ENCODE results near the gene DCAF16.
A peak's percentile ranks its signal among the peaks of the same experiment; 100 is the strongest.
"Not testable (repeated sequence)": the region's sequence is repeated elsewhere in the genome, so short reads cannot be mapped to it uniquely, and the experiment has no call there.

DCAF16 gene

DNA sequence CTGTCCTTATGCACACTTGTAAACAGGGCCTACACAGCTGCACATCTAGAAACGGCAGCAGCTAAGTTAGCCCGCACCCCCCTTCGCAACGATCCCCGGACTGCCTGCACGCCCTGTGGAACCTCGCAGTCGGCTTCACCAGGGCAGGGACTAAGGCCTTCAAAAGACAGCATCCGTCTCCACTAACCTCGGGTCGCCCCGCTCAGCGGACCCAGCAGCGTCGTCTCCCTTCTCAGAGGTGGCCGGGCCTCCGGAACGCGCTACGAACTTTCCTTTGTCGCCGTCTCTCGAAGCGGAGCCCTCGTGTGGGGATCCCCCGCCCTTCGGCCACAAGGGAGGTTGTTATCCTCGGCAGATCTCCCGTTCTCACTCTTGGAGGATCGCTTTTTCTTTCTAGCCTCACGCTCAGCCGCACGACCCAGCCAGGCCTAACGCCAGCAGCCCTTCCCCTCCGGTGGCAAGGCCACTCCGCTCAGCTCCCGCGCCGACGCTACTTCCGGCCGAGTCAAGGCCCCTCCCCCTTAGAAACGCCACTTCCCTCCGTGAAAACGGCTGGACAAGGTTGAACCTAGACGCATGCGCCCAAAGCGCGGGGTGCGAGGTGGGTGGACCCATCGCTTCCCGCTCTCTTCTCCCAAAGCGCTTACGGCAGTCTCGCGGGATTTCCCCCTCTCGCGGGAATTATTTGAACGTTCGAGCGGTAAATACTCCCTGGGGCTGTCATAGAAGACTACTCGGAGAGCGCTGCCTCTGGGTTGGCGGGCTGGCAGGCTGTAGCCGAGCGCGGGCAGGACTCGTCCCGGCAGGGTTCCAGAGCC, at the start of gene DCAF16, which contains the start of gene NCAPG:
Gene DCAF16, minus strand, starts transcription at position 498 of the 818 bp plus-strand sequence. CDS start 6,616 bp downstream, outside the sequence.
Gene NCAPG, plus strand, starts transcription at position 720 of the 818 bp plus-strand sequence. CDS start 99 bp downstream, outside the sequence.
- peak; percentile 96 for DNase-seq (ENCODE audit: low spot score)

- no peak for DNase-seq (ENCODE audit: low spot score)
These were observed 49.3 kb upstream of the DCAF16 start for GRCh38 chr4:17859793-17860406.

DNA sequence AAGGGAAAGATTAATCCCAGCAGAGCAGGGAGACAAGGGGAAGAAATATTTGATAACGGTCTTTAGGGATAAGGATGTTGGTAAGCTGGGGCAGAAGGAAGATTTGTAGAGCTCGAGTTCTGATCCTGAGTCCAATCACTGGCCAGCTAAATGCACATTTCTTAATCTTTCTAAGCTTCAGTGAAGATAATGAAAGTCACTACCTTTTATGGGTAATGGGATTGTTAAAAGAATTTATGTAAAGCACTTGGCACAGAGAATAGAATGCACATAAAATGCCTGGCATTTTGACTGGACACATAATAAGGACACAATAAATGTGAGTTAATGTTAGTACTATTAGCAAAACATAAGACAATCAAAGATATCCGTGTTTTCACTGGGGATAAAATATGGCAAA, 43.5 kb upstream of the DCAF16 start:
- no peak for DNase-seq (ENCODE audit: low spot score)

DNA sequence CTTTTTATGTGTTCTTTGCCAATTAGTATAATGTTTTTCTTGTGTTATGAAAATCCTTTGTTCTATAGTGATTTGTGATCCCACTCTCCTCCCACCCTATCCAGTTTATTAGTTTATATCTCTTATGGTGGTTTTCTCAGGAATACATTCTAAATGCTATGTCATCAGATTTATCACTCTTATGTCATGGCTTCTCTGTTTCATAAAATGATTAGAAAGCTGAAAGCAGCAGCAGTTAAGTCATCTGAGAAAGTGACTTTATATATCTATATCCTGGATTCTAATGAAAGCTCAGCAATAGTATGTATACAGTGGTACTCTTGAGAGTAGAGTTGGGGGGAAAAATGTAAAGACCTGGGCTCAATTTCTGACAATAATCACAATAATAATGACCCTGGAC, 41.4 kb upstream of the DCAF16 start:
- DNase-seq (ENCODE audit: low spot score) = no peak

- DNase-seq (ENCODE audit: low spot score) = not testable (repeated sequence)
These were observed 39.7 kb upstream of the DCAF16 start for GRCh38 chr4:17850295-17850694.

GRCh38 chr4:17846266-17846665, 35.7 kb upstream of the DCAF16 start:
- peak; percentile 4 for DNase-seq (ENCODE audit: low spot score)

DNA sequence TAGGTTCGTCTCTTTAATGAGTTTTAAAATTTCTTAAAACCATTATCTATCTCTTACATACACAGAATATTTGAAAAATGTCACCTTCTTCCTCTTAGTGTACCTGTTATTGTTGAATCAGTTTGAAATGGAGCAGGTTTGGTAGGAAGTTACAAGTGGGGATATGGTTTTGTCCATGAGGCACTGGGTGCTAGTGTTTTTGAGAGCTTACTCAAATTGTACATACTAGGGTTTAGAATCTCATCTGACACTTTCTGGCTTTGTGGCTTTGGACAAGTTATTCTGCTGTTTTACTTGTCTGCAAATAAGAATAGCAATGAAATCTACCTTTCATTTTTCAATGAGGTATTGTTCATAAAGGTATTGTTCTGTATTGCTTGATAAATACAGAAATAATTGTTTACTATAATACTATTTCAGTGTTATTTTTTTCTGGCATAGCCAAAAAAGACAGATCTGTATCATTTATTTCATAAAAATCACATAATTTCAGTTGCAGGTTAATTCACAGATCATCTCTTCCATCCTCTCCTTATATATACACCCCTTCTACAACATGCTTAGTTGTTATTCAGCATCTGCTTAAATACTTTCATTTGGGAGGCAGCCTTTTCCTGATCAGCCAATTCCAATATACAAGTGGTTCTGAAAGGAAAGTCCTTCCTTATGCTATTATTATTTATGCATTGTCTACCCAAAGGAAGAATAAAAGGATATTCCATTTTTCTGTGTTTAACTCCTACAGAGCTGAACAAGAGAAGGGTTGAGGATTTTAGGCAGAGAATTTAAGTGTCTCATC, 13.5 kb upstream of the DCAF16 start:
- DNase-seq (ENCODE audit: low spot score) = no peak

- peak; percentile 24 for DNase-seq (ENCODE audit: low spot score)
These were observed 6.5 kb upstream of the DCAF16 start for GRCh38 chr4:17817027-17817426.

DNA sequence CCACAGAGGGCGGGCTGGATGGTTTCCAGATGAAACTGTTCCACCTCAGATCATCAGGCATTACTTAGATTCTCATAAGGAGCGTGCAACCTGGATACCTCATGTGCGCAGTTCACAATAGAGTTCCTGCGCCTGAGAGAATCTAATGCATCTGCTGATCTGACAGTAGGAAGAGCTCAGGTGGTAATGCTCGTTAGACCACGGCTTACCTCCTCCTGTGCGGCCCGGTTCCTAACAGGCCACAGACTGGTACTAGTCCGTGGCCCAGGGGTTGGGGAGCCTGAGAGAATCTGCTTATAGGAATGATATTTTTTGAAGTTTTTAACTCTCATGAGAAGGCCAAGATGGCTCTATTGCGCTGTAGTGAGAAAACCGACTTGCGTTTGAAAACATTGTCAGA, 5.6 kb upstream of the DCAF16 start:
- no peak for DNase-seq (ENCODE audit: low spot score)

DNA sequence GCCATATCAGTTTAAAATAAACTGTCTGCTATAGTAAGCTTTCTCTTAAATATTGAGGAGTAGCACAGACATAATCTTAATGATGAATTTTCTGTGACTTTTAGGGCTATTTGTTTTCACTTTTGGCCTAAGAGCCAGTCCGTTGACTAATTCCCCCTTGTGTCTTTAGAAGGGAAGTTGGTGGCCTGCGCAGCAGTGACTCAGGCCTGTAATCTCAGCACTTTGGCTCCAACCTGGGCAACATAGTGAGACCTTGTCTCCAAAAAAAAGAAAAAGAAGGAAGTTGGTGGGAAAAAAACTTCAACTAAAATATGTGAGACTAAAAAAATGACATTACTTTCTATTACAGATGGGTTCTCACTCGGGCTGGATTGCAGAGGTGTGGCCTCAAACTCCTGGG, 3.6 kb upstream of the DCAF16 start:
- DNase-seq (ENCODE audit: low spot score) = peak; percentile 12

GRCh38 chr4:17812801-17813200, 2.2 kb upstream of the DCAF16 start:
- no peak for DNase-seq (ENCODE audit: low spot score)

GRCh38 chr4:17812125-17812524, 1.6 kb upstream of the DCAF16 start:
- DNase-seq (ENCODE audit: low spot score) = no peak

- DNase-seq (ENCODE audit: low spot score) = peak; percentile 11
These were observed 584 bp upstream of the DCAF16 start for GRCh38 chr4:17811078-17811603.

DNA sequence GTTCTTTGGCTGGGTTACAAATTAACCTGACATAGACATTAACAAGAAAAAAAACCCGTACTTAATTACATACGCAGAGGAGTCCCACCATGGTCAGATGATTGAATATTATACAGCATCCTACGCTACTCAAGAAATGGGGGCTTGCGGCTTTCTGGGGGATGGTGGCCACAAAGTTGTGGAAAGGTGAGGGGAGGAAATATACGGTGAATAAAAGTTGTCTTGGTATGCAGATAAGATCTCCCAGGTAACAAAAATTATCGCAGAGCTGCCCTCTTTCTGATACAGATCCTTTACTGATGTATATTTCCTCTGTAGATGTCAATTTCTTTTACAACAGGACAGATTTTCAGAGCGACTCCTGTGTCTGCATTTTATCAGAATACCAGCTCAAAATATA, 890 bp downstream of the DCAF16 start:
- no peak for DNase-seq (ENCODE audit: low spot score)

DNA sequence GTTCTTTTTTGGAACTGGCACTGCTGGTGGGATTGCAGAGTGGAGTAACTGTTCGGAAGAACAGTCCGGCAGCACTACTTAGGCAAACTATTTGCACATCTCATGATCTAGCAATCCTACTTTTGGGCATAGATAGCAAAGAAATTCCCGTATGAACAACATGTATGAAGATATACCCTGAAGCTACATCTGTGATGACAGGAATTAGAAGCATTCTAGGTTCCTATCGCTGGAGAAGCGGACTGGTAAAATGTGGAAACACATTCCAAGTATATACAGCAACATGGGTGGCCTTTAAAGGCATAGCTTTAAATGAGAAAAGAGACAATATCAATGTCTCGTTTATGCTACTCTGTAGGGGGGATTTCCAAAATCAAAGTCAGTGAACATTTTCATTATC, 3.1 kb downstream of the DCAF16 start:
- no peak for DNase-seq (ENCODE audit: low spot score)

DNA sequence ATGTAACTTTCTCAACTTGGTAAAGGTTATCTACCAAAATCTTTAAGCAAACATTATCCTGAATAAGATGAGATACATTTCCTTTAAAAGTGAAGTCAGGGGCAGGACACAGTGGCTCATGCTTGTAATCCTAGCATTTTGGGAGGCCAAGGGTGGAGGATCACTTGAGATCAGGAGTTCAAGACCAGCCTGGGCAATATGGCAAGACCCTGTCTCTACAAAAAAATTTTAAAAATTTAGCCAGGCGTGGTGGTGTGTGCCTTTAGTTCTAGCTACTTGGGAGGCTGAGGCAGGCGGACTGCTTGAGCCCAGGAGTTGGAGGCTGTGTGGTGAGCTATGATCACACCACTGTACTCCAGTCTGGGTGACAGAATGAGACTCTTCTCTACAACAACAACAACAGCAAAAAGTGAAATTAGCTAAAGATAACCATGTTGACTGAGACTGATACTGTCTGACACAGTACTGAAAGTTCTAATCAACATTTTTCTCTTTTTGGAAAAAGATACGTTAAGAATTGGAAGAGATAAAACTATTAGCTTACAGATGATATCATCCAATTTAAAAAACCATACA, 4.9 kb downstream of the DCAF16 start:
- DNase-seq (ENCODE audit: low spot score) = no peak

DNA sequence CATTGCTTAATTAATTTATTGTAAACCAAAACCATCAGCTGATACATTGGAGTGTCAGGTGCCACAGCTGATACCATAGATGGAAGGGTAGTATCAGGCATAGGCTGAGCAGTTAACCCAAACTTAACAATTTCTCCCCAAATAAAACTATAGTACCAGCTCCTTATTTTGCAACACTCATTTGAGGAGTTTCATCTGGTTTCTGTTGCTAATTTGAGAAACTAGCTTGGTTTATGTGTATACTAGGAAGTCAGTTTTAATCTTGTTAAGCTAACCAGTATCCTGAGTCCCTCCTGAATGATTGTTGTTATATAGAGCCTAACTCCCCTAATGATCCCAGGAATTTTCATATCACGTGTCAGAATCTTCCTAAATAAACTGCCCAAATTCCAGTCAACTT, 12.7 kb downstream of the DCAF16 start:
- DNase-seq (ENCODE audit: low spot score) = no peak

GRCh38 chr4:17794730-17795129, 15.8 kb downstream of the DCAF16 start:
- DNase-seq (ENCODE audit: low spot score) = no peak

- DNase-seq (ENCODE audit: low spot score) = no peak
These were observed 21.6 kb downstream of the DCAF16 start for GRCh38 chr4:17788956-17789355.

DNA sequence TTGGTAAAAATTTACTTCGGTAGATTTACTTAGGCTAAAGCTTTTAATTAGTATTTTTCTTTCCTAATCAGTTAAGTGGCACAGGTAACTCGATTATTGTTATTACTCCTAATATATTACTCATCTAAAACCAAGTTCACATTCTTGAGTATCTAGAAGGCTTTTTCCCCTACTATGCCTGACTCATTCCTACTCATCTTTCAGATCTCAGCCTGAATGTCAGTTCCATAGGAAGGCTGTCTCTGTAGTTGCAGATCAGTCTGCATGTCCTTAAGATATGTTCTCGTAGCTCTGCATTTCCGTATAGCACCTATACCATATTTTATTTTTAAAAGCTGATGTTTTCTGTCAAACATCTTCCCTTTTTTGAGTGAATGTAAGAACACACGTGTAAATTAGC, 23.2 kb downstream of the DCAF16 start:
- peak; percentile 20 for DNase-seq (ENCODE audit: low spot score)

- no peak for DNase-seq (ENCODE audit: low spot score)
These were observed 24.0 kb downstream of the DCAF16 start for GRCh38 chr4:17786567-17786966.

GRCh38 chr4:17785858-17786257, 24.7 kb downstream of the DCAF16 start:
- no peak for DNase-seq (ENCODE audit: low spot score)

All from hepatic stellate cell (primary cell).